K562 (cell line): ENCODE measurements around the gene SETD5. TPM values are rescaled to one million over a fixed set of nuclear protein-coding genes. Genes with fewer than 3 reads are reported as not detected.
A peak's percentile ranks its signal among the peaks of the same experiment; 100 is the strongest.

Experiments used
- ATAC-seq: fragments of 200-7000 bp; cut with Tn5 transposase; 3 replicates; pipeline ENCODE4 v1.9.1; 2020; ENCODE audit warnings: moderate library complexity
- BruUV-seq: library from RNA; stranded (reverse); fragments of 400-500 nt; replicated peaks from 2 replicates; lab custom pipeline; 2021; lab: Mats Ljungman, UMichigan
- CTCF ChIA-PET: fragments of 300-600 bp; formaldehyde crosslinking; extraction: SDS; loops from one replicate; lab custom pipeline; 2021; ENCODE audit warnings: low intra/inter-chr PET ratio; lab: Yijun Ruan, JAX
- POLR2A ChIA-PET: fragments of 300-600, 350-650 bp; sonication (Branson Sonifier 250); formaldehyde crosslinking; extraction: SDS; loops from one replicate; lab custom pipeline; 2021; ENCODE audit warnings: antibody characterized with exemption, inconsistent platforms; lab: Yijun Ruan, JAX
- DNase-seq, 4 experiments: peaks; one replicate each; pipeline versions ENCODE4 v3.0.0 to v3.0.0-alpha.2; 2011 to 2018; ENCODE audit warnings: low spot score in 3 of 4, mixed read lengths in 3 of 4; ENCODE audit errors: extremely low read depth in 1 of 4
- FAIRE-seq: peaks from 2 replicates; lab custom pipeline; 2011; peaks lifted over from hg19 to GRCh38; lab: Jason Lieb, UNC
- H2AFZ ChIP-seq: 2 replicates; pipeline ENCODE4 v1.6.0; 2011; ENCODE audit warnings: low read depth, low read length, control low read depth, inconsistent platforms
- H3K27ac ChIP-seq: fragments of 200-600 bp; 3 replicates; pipeline ENCODE4 v1.8.0; 2011; ENCODE audit warnings: low read depth, mild to moderate bottlenecking, control low read depth, inconsistent platforms, low read length, moderate library complexity, mixed read lengths; ENCODE audit errors: extremely low read depth
- H3K27me3 ChIP-seq, 2 experiments: fragments of 300-600 bp in 1 of 2; 2 replicates in 1 of 2; 3 replicates in 1 of 2; pipeline versions ENCODE4 v1.6.0 to v1.8.0; 2011; ENCODE audit warnings: inconsistent platforms in 2 of 2, low read length in 2 of 2, mild to moderate bottlenecking in 1 of 2, mixed read lengths in 1 of 2, moderate library complexity in 1 of 2; ENCODE audit not compliant: control insufficient read depth in 2 of 2, insufficient read depth in 2 of 2
- H3K36me3 ChIP-seq: fragments of 300-600 bp; 3 replicates; pipeline ENCODE4 v1.8.0; 2011; ENCODE audit warnings: mild to moderate bottlenecking, low read length, inconsistent platforms; ENCODE audit not compliant: control insufficient read depth, insufficient read depth
- H3K4me1 ChIP-seq, 2 experiments: fragments of 200-600 bp in 1 of 2; replicated peaks in 1 of 2; 2 replicates in 1 of 2; 3 replicates in 1 of 2; pipeline versions ENCODE4 v1.5.1 to v1.8.0; 2011; ENCODE audit warnings: inconsistent platforms in 2 of 2, low read length in 2 of 2, mild to moderate bottlenecking in 1 of 2, mixed read lengths in 1 of 2, moderate library complexity in 1 of 2; ENCODE audit not compliant: control insufficient read depth in 2 of 2, insufficient read depth in 2 of 2
- H3K4me2 ChIP-seq: 2 replicates; pipeline ENCODE4 v1.6.1; 2011; ENCODE audit warnings: low read length, control low read depth, inconsistent platforms, mixed read lengths; ENCODE audit not compliant: insufficient read depth
- H3K4me3 ChIP-seq: fragments of 200-600 bp; sonication (generic), shearing (Covaris generic); 2 replicates; pipeline ENCODE4 v1.5.1; 2016; ENCODE audit warnings: control low read depth, inconsistent platforms
- H3K79me2 ChIP-seq: fragments of 200-600 bp; 3 replicates; pipeline ENCODE4 v1.8.0; 2011; ENCODE audit warnings: low read length, inconsistent platforms; ENCODE audit not compliant: control insufficient read depth, insufficient read depth
- H3K9ac ChIP-seq, 2 experiments: 2 replicates each; pipeline versions ENCODE4 v1.6.0 to v1.6.1; 2011; ENCODE audit warnings: low read depth in 2 of 2, low read length in 2 of 2, control low read depth in 1 of 2, inconsistent platforms in 1 of 2, mild to moderate bottlenecking in 1 of 2, mixed read lengths in 1 of 2; ENCODE audit not compliant: insufficient read depth in 1 of 2
- H3K9me1 ChIP-seq: one replicate; pipeline ENCODE4 v1.6.0; 2011; ENCODE audit warnings: inconsistent platforms, mild to moderate bottlenecking, low read length, moderate library complexity; ENCODE audit not compliant: control insufficient read depth, insufficient read depth
- H3K9me3 ChIP-seq: replicated peaks from 2 replicates; pipeline ENCODE4 v1.5.1; 2011; ENCODE audit warnings: low read depth, low read length, inconsistent platforms; ENCODE audit not compliant: control insufficient read depth, insufficient read depth
- H4K20me1 ChIP-seq: replicated peaks from 2 replicates; pipeline ENCODE4 v1.6.1; 2011; ENCODE audit warnings: low read length, inconsistent platforms, mixed read lengths; ENCODE audit not compliant: control insufficient read depth, insufficient read depth
- DACH1 ChIP-seq: fragments of 450-650 bp; IDR thresholded peaks from 2 replicates; pipeline ENCODE4 v1.6.1; 2018; ENCODE audit not compliant: partially characterized antibody
- EP300 ChIP-seq: IDR thresholded peaks from 2 replicates; pipeline ENCODE4 v1.6.1; 2012; ENCODE audit warnings: low read length, improper control_type of control experiment
- EWSR1 ChIP-seq: fragments of 450-650 bp; IDR thresholded peaks from 2 replicates; pipeline ENCODE4 v1.6.1; 2018; ENCODE audit warnings: borderline replicate concordance, mild to moderate bottlenecking, low read depth, moderate library complexity; ENCODE audit not compliant: partially characterized antibody
- GTF2E2 ChIP-seq: fragments of 200-800 bp; sonication (Bioruptor generic); IDR thresholded peaks from 2 replicates; pipeline ENCODE4 v1.6.1; 2016; ENCODE audit warnings: missing genetic modification characterization, missing compliant biosample characterization
- HNRNPUL1 ChIP-seq: fragments of 200-400 bp; formaldehyde crosslinking; IDR thresholded peaks from 2 replicates; pipeline ENCODE4 v1.6.1; 2017; ENCODE audit warnings: low read length
- KAT7 ChIP-seq: sonication (generic); formaldehyde crosslinking; IDR thresholded peaks from 2 replicates; pipeline ENCODE4 v1.8.0; 2022; ENCODE audit warnings: missing genetic modification reagents, mild to moderate bottlenecking, borderline replicate concordance
- NFIC ChIP-seq: fragments of 450-650 bp; IDR thresholded peaks from 2 replicates; pipeline ENCODE4 v1.6.1; 2017; ENCODE audit warnings: mild to moderate bottlenecking, inconsistent platforms
- NR2C1 ChIP-seq, 2 experiments: fragments of 450-650 bp; IDR thresholded peaks; 2 replicates each; pipeline ENCODE4 v1.6.1; 2017; ENCODE audit warnings: mild to moderate bottlenecking in 2 of 2, antibody characterized with exemption in 1 of 2, inconsistent platforms in 1 of 2, missing compliant biosample characterization in 1 of 2, missing genetic modification characterization in 1 of 2
- POLR3G ChIP-seq: IDR thresholded peaks from 2 replicates; pipeline ENCODE4 v1.6.1; 2011; ENCODE audit not compliant: insufficient read length, insufficient replicate concordance; ENCODE audit errors: extremely low read depth
- SOX6 ChIP-seq: fragments of 450-650 bp; IDR thresholded peaks from 2 replicates; pipeline ENCODE4 v1.6.1; 2014; ENCODE audit warnings: mild to moderate bottlenecking
- SRSF9 ChIP-seq: fragments of 200-400 bp; formaldehyde crosslinking; IDR thresholded peaks from 2 replicates; pipeline ENCODE4 v1.6.1; 2017; ENCODE audit warnings: low read depth, low read length, borderline replicate concordance
- TCF7 ChIP-seq: sonication (generic); IDR thresholded peaks from 2 replicates; pipeline ENCODE4 v1.6.1; 2016; ENCODE audit warnings: antibody characterized with exemption, borderline replicate concordance
- ZBTB40 ChIP-seq, 2 experiments: fragments of 450-650 bp in 1 of 2; sonication (generic) in 1 of 2; formaldehyde crosslinking in 1 of 2; IDR thresholded peaks; 2 replicates each; pipeline versions ENCODE4 v1.7.1 to v1.9.0; 2016 to 2022; ENCODE audit warnings: inconsistent platforms in 1 of 2, mild to moderate bottlenecking in 1 of 2, missing genetic modification reagents in 1 of 2
- ZNF316 ChIP-seq: fragments of 450-650 bp; IDR thresholded peaks from 2 replicates; pipeline ENCODE4 v1.6.1; 2016
- ZNF583 ChIP-seq: fragments of 250-450 bp; sonication (Bioruptor Pico); IDR thresholded peaks from 2 replicates; pipeline ENCODE4 v1.4.0; 2020
- WGBS: fragments of 100-300 bp; shearing (Covaris generic); methylation state at CpG from one replicate; pipeline ENCODE4 v1.1.6; 2016; ENCODE audit warnings: low coverage, mixed read lengths; ENCODE audit not compliant: insufficient coverage; ENCODE audit errors: missing lambda C conversion rate; 5-methylcytosine and 5-hydroxymethylcytosine counted together
- in situ Hi-C: fragments of 300-500 bp; cut with MboI; formaldehyde crosslinking; loops from 4 replicates; pipeline ENCODE4 v1.15.0; 2018; ENCODE audit warnings: inconsistent platforms, mixed read lengths
- intact Hi-C: fragments of 100-400 bp; cut with micrococcal nuclease; formaldehyde crosslinking; loops from 2 replicates; pipeline ENCODE4 v1.14.2; 2022
- polyA plus RNA-seq, 8 experiments: library from polyadenylated mRNA; depleted of rRNA in 4 of 8; stranded (reverse) in 5 of 8; unstranded in 3 of 8; fragments of >200 nt; fragmentation: Nextera tagmentation in 2 of 8; fragmentation: Illumina TruSeq in 1 of 8; extraction: Ambion mirVana in 2 of 8; extraction: Trizol in 1 of 8; gene quantifications; 2 replicates each; pipeline versions ENCODE4 v1.2.1 to v1.2.3, GENCODE V29; 2011 to 2014; ENCODE audit warnings: inconsistent platforms in 1 of 8, missing spikeins in 1 of 8
- total RNA-seq, 7 experiments: library from RNA; depleted of rRNA in 6 of 7; stranded (reverse); fragments of >200 nt in 6 of 7; fragmentation: Illumina TruSeq in 2 of 7; extraction: Trizol in 2 of 7; gene quantifications; 2 replicates each; pipeline versions ENCODE4 v1.2.1 to v1.2.3, GENCODE V29; 2011 to 2021; ENCODE audit warnings: low replicate concordance in 1 of 7

Gene SETD5
- total and polyA plus RNA-seq, 9 of the 15 experiments (the other 6 are each of a cell fraction or from before 2014, with no cell fraction given), result 20.8 to 135 (median 87.2) TPM

GRCh38 chr3:9399337-9399703, 1.9 kb downstream of the SETD5 start:
- intact Hi-C loops, result loop anchor here (5.0 kb wide), 1 partner anchor 248 kb away; the partner anchor contains the start of gene MTMR14
- no TSS peak for BruUV-seq
- TF ChIP-seq NR2C1 (IDR thresholded peaks at IDR 0.05) (no peak), NR2C1 (tag; IDR thresholded peaks at IDR 0.05) (no peak), SOX6 (no peak), ZNF316 (no peak), KAT7 (CRISPR knock-in tag) (0 out of 2 replicates have a peak, but pooled peaks have one; percentile 14), ZBTB40 (IDR thresholded peaks at IDR 0.05) (no peak), ZBTB40 (CRISPR knock-in tag; IDR thresholded peaks at IDR 0.05) (no peak), NFIC (0 out of 2 replicates have a peak, but pooled peaks have one; percentile 9), HNRNPUL1 (no peak), DACH1 (no peak), POLR3G (no peak), TCF7 (no peak), EP300 (no peak), SRSF9 (no peak), GTF2E2 (tag) (no peak), EWSR1 (no peak), ZNF583 (CRISPR knock-in tag) (no peak)

More at GRCh38 chr3:9399337-9399703, 1.9 kb downstream of the SETD5 start:
- DNase-seq, result no peak
- CTCF ChIA-PET, result no interaction called here
- H3K79me2 ChIP-seq, result peaks cover 88% of the 10 kb centered on the region
- FAIRE-seq, result no peak
- H2AFZ ChIP-seq, result no peak overlapping the region
- no peaks in the 10 kb centered on the region for H3K27me3 ChIP-seq
- peak overlapping the region; percentile 98 for H3K4me2 ChIP-seq
- peaks cover 57% of the 10 kb centered on the region for H4K20me1 ChIP-seq
- peaks cover 0 to 38% of the 10 kb centered on the region in 2 experiments; a peak in 3 of 5 replicates for H3K4me1 ChIP-seq
- H3K9me3 ChIP-seq, result no peaks in the 10 kb centered on the region
- POLR2A ChIA-PET, result interaction anchor here (0.7 to 7.7 kb wide), 12 partner anchors 8 to 46 kb away, joined by 3 to 150 read pairs (median 4); partner anchors contain the start of gene THUMPD3
- peak overlapping the region; percentile 74 for H3K4me3 ChIP-seq
- peaks cover 19% of the 10 kb centered on the region for H3K36me3 ChIP-seq
- WGBS, result 0% methylated on average over 2 of the region's 2 CpGs
- no peaks in the 10 kb centered on the region for H3K9me1 ChIP-seq
- in situ Hi-C loops, result no loop called here
- H3K27ac ChIP-seq, result peak overlapping the region; percentile 96
- no peak for ATAC-seq
- H3K9ac ChIP-seq, result peak overlapping the region; percentile 3 to 97; a peak in 3 of 4 replicates
